Brain microvascular endothelial cell (primary cell): ENCODE data around the gene RRP12.

ENCODE experiments used
- DNase-seq: peaks from one replicate; pipeline ENCODE4 v3.0.0-alpha.2; 2020
- H3K27ac ChIP-seq: fragments of 250-450 bp; sonication (Bioruptor Pico); 2 replicates; pipeline ENCODE4 v1.5.1; 2020; ENCODE audit warnings: mild to moderate bottlenecking, moderate library complexity
- H3K27me3 ChIP-seq: fragments of 250-450 bp; sonication (Bioruptor Pico); replicated peaks from 2 replicates; pipeline ENCODE4 v1.5.1; 2020; ENCODE audit warnings: mild to moderate bottlenecking
- H3K36me3 ChIP-seq: fragments of 250-450 bp; sonication (Bioruptor Pico); replicated peaks from 2 replicates; pipeline ENCODE4 v1.5.1; 2020; ENCODE audit warnings: mild to moderate bottlenecking
- H3K4me3 ChIP-seq: 2 replicates; pipeline ENCODE4 v1.5.1; 2011; ENCODE audit warnings: low read depth, mild to moderate bottlenecking, control low read depth, low read length, moderate library complexity
- in situ Hi-C: cut with HindIII; loops from 2 replicates; pipeline ENCODE4 v1.10.0; 2017; ENCODE audit warnings: low sequenced_read_pairs, low pct_ligation_motif_present
- TF ChIP-seq, protein P1 (sequence below): IDR thresholded peaks from 2 replicates; pipeline ENCODE4 v1.5.1; 2011; ENCODE audit warnings: low read depth, mild to moderate bottlenecking, moderate library complexity, low read length, control low read depth, inconsistent platforms; ENCODE audit errors: missing control alignments

The RRP12 gene

DNA sequence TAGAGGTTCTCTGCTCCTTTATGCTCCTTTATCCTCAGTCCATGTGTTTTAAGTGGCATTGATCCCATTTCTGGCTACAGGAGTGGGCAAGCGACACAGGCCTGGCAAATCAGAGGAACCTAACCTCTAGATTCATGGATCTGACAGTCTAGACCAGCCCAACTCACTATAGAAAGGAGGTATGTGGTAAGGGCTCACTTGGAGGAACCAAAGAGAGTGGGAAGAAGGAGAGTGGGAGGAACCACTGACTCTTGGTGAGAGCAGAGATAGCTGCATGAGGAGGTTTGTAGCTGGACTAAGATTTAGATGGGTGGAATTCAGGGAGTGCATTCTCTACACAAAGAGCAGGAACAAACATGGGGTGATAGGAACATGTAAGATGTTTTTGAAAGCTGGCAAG lies 93.7 kb downstream of the RRP12 start:
- TF ChIP-seq, protein P1, sequence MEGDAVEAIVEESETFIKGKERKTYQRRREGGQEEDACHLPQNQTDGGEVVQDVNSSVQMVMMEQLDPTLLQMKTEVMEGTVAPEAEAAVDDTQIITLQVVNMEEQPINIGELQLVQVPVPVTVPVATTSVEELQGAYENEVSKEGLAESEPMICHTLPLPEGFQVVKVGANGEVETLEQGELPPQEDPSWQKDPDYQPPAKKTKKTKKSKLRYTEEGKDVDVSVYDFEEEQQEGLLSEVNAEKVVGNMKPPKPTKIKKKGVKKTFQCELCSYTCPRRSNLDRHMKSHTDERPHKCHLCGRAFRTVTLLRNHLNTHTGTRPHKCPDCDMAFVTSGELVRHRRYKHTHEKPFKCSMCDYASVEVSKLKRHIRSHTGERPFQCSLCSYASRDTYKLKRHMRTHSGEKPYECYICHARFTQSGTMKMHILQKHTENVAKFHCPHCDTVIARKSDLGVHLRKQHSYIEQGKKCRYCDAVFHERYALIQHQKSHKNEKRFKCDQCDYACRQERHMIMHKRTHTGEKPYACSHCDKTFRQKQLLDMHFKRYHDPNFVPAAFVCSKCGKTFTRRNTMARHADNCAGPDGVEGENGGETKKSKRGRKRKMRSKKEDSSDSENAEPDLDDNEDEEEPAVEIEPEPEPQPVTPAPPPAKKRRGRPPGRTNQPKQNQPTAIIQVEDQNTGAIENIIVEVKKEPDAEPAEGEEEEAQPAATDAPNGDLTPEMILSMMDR = no peak
- H3K4me3 ChIP-seq = no peak overlapping the region
- H3K27ac ChIP-seq = no peak overlapping the region
- in situ Hi-C loops = no loop called here
- no peak for DNase-seq
- H3K27me3 ChIP-seq = no peaks in the 10 kb centered on the region
- no peaks in the 10 kb centered on the region for H3K36me3 ChIP-seq
